ENCODE data around the gene KCNT2.

Gene KCNT2

DNA sequence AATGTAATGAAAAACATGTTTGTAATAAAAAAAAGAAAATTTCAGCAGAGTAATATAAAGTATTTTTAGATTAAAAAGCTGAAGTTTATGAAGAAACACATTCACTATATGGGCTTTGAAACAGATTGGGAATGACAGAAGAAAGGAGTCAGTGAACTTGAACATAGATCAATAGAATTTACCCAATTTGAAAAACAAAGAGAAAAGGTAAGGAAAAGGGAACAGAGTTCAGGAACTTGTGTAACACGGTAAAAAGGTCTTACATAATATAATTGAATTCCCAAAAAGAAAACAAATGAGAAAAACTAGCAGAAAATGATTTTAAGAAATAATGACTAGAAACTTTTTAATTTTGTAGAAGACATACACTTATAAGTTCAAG is 206.8 kb downstream of the KCNT2 start:
- DNase-seq (ENCODE audit: low read depth in 2 of 2), result no peak

DNA sequence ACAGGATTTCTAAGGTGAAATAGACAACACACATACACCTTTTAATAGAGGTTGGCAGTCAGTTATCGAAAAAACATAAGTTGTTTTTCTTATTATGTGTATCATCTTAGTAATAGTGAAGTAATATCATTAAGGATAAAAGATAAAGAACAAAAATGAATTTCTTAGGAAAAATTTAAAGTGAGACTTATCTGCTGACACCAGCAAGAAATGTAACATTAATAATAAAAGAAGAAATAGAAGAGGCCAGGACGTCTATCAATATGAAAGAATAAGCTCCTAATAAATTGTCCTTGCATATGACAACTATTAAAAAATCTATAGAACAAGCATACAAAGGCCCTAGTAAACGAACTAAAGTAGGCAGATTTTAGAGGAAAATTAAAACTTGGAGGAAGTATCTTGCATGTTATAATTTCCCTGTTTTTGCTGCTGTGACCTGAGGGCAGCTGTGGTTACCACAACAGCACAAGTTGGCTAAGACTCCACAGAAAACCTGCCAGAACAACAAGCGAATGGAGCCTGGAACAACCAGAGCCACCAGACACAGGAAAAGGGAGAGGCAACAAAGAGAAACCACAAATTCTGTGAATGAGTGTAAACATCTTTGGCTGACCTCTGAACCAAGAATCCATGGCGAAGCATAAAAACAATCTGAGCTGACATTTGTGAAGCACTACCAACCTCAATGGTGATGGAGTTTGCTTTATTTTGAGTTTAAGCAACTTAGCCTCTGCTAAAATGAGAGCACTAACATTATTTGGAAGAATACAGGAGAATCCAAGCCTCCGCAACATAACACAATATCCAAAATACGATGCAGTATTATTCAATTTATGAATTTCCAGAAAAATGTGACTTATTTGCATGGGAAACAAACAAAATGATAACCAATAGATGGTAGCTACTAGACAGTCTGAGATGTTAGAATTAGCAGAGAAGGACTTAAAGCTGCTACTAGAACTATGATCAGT is 207.5 kb downstream of the KCNT2 start:
- DNase-seq (ENCODE audit: low read depth in 2 of 2), result no peak

- no peak for DNase-seq (ENCODE audit: low read depth in 2 of 2)
Measured at GRCh38 chr1:196399713-196400112, 208.5 kb downstream of the KCNT2 start.

- no peak for DNase-seq (ENCODE audit: low read depth in 2 of 2)
Measured at GRCh38 chr1:196393742-196394141, 214.5 kb downstream of the KCNT2 start.

DNA sequence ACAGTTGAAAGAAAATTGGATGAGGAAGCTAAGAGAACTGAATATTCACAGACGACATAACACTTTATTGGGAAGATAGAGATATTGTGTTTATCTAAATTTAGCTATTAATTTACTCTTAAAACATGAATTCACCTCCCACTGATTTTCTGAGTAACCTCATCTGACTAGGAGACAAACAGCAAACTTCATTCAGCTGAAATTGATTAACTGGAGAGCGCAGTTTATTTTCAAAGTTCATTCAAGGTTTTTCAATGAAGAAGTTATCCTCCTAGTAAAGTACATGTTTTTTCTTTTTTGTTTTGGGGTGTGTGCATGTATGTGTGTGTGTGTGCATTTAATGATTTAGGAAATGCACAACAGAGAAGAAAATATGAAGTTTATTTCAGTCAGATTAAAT is 215.0 kb downstream of the KCNT2 start:
- DNase-seq (ENCODE audit: low read depth in 2 of 2), result no peak

DNA sequence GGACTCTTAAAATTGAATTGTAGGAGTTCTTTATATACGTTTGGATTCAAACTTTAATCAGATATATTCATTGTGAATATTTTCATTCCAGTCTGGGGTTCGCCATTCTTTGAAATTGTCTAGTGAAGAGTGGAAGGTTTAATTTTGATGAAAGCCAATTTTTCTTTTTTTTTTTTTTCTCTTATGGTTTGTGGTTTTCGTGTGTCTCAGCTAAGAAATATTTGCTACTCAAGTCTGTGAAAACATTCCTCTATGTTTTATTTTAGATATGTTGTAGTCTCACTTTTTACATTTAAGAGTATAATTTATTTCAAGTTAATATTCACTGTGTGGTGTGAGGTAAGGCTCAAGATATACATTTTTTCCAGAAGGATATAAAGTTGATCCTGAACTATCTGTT is 220.5 kb downstream of the KCNT2 start:
- DNase-seq (ENCODE audit: low read depth in 2 of 2), result no peak

DNA sequence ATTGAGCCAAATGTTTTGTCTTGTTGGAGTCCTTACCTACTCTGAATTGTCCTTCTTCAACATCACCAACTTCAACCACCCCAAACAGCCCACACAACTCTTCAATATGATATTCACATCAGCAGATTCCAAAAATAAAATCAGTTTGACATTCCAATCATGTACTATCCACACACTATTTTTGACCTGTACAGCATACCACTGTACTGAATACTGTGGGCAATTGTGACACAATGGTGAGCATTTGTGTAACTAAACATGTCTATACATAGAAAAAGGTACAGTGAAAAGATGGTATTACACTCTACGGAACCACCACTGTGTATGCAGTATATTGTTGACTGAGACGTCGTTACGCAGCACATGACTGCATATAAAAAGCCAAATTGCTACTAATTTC is 223.1 kb downstream of the KCNT2 start:
- no peak for DNase-seq (ENCODE audit: low read depth in 2 of 2)

DNA sequence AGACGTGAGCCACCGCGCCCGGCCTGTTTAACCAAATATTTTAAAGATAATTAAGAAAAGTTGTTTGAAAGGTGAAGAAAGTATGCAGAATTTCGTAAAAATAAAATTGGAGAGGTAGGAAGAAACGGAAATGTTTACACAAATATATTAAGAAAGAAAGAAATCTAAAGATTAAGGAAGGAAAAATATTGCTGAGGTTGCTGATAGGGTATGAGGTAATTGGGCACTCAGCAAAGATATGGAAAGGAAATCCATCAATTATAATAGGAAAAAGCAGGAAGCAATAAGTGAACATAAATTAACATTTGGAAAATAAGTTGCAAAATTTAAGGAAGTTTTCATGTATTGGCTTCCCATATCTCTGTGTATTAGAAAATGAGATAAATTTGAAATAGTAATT is 225.9 kb downstream of the KCNT2 start:
- DNase-seq (ENCODE audit: low read depth in 2 of 2), result no peak

GRCh38 chr1:196381544-196381943 is 226.7 kb downstream of the KCNT2 start:
- no peak for DNase-seq (ENCODE audit: low read depth in 2 of 2)

DNA sequence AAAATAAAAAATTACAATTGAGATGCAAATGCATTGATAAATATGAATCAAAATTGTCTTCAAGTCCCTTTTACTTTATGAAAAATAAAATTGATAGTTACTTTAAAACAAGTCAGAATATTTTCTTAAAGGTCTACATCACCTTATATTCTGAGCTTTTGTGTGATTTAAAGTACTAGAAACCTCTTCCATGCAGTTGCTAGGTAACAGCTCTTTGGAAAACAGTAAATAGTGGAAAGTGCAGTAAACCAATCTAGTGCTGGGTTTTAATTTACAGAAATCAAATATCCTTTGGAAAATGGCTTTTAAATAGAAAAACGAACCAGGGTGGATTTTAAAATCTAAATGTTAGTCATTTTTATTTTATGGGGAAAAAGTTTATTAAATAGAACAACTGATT is 227.9 kb downstream of the KCNT2 start:
- no peak for DNase-seq (ENCODE audit: low read depth in 2 of 2)

- no peak for DNase-seq (ENCODE audit: low read depth in 2 of 2)
Measured at GRCh38 chr1:196377811-196378210, 230.4 kb downstream of the KCNT2 start.

DNA sequence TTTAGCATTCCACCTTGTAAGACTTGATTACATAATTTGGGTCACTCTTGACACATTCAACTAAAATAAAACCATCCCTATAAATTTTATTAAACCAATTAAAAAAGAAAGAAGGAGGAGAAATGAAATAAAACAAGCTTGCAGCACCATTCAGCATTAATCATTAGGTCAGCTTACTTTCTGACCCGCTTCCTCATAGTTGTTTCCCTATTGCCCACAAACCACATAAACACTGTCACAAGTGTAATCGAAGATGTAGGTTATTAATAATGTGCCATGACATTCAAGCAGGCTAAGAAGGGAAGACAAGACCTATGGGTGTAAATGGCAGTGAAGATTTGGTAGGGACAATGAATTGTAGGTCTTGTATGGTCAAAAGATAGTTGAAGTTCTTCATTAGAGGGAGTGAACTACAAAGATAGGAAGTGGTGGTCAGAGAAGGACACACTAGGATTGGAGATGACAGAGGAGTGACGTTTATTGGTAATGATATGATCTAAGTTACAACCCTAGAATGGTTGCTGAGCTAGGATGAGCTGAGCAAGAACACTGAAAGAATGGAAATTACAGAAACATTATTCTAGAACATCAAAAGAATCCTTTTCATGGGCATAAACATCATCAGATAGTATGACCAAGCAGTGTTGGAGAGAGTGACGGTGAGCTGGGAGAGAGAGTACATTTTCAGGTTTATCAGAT is 231.5 kb downstream of the KCNT2 start:
- DNase-seq (ENCODE audit: low read depth in 2 of 2), result no peak

- DNase-seq (ENCODE audit: low read depth in 2 of 2), result no peak
Measured at GRCh38 chr1:196373798-196374197, 234.4 kb downstream of the KCNT2 start.

- DNase-seq (ENCODE audit: low read depth in 2 of 2), result no peak
Measured at GRCh38 chr1:196372896-196373536, 235.2 kb downstream of the KCNT2 start.

GRCh38 chr1:196367838-196368237 is 240.4 kb downstream of the KCNT2 start:
- no peak for DNase-seq (ENCODE audit: low read depth in 2 of 2)

DNA sequence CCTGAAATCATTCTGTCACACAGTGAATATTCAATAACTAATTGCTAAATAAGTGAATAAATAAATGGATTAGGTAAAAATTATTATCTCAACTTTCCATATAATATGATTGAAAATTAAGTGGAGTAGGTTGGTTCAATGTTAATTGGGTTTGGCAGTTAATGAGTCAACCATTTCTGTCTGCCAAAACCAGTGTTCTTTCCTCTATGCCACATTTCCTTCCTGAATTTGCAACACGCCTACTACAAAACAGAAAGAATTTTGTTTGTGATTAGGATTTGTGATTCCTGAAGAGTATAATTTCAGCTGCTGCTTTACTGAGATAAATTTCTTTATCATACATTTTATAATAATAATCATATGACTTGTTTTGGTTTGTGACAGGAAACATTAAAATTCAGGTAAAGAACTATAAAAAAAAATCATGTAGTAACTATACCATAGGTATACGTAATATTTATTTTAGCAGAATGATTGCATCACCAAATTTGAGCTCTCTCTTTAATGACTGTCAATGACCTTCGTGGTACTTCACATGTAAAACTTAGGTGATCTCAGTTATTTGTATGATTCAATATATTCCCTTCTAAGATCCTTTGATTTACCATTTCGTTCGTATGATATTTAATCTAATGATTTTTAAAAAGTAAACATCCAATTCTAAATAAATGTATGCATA is 241.3 kb downstream of the KCNT2 start:
- no peak for DNase-seq (ENCODE audit: low read depth in 2 of 2)

GRCh38 chr1:196361112-196361714 is 247.0 kb downstream of the KCNT2 start:
- DNase-seq (ENCODE audit: low read depth in 2 of 2), result no peak

DNA sequence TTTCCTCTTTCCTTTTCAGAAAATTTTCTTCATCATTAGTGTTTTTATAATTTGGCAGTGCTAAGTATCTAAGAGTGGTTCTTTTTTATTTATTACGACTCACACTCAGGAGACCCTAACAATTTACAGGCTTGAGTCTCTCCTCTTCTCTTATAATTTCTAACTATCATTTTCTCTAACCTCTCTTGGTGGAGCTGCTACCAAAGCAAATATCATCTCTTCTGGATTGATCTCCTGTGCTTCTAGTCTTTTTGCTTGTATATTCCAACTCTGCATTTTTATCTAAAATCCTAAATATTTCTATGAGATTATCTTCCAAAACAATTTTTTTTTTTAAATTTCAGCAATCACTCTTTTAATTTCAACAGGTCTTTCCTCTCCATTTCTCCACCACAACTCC is 250.3 kb downstream of the KCNT2 start:
- no peak for DNase-seq (ENCODE audit: low read depth in 2 of 2)

DNA sequence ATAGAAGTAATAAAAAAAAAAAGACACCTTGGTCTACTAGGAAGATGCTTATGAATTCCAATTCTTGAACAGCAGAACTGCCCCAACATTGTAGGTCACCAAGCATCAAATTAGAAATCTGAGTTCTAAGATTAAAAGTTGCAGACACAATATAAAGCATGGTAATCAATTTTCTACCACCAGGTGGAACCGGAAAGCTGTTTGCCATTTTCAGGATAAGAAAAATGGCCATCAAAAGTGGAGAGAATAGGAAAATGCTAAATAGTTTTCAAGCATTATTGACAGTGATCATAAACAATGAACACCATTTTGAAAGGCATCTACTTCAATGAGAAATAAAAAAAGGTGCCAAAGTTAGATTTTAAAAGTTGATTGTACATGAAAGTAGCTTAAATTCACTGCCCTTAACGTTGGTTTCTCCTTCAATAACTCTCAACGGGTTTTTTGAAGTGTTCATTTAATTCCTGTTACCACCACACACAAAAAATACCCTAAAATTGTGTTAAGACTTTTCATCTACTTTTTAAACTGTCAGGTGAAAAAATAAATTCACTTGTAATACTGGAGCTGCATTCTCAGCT is 252.9 kb downstream of the KCNT2 start:
- no peak for DNase-seq (ENCODE audit: low read depth in 2 of 2)

DNA sequence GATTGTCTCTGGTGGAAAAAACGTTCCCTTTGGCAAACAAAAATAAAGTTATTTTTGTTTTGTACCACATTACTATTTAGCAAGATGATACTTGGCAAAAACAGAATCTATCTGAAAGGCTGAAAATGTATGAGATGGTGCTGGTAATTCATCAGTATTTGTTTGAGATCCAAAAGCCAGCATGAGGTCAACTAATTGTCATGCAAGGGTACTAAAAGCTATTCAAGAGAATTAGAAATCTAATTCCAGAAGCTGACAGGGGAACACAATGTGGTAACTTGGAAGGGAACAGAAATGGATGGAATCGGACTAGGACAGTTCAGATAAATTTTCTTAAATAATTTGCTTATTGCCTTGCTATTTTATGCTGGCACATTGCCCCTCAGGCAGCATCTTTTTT is 263.8 kb downstream of the KCNT2 start:
- DNase-seq (ENCODE audit: low read depth in 2 of 2), result no peak

DNA sequence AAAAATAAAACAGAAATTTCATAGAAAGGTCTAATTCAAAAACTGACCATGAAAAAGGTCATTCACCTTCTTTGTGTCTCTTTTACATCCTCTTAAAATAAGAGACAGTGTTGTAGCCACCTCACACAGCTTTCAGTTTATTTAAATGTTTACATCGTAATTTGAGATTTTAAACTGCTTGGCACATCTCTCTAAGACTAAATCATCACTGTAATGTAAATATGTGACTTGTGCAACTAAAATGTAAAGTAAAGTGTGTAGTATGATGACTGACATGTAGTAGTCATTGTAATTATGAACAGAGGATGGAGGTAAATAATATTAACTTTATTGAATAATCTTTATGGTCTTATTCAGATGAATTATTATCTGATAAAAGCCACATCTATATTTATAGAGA is 283.9 kb downstream of the KCNT2 start:
- no peak for DNase-seq (ENCODE audit: low read depth in 2 of 2)

Data from stimulated activated CD4-positive, alpha-beta T cell treated with anti-CD3 and anti-CD28 coated beads, Interleukin-15, amount 100 ng/mL, for 48 hours (primary cell).